Keratinocyte (primary cell): ENCODE results near the gene ARMC5. TPM values are rescaled to one million over a fixed set of nuclear protein-coding genes. Genes with fewer than 3 reads are reported as not detected.

Experiments
- DNase-seq: peaks from one replicate; pipeline ENCODE4 v3.0.0-alpha.2; 2011; ENCODE audit warnings: low read depth, missing footprints, low spot score
- FAIRE-seq: peaks from 2 replicates; lab custom pipeline; 2011; peaks lifted over from hg19 to GRCh38; lab: Jason Lieb, UNC
- H2AFZ ChIP-seq: 2 replicates; pipeline ENCODE4 v1.6.0; 2012; ENCODE audit warnings: low read length, control low read depth, inconsistent platforms; ENCODE audit not compliant: control insufficient read depth
- H3K27ac ChIP-seq: 2 replicates; pipeline ENCODE4 v1.5.1; 2011; ENCODE audit warnings: low read length; ENCODE audit not compliant: control insufficient read depth, insufficient read depth
- H3K27me3 ChIP-seq: 3 replicates; pipeline ENCODE4 v1.6.0; 2011; ENCODE audit warnings: low read length; ENCODE audit not compliant: control insufficient read depth, insufficient read depth; ENCODE audit errors: extremely low read depth
- H3K36me3 ChIP-seq, 2 experiments: 2 replicates in 1 of 2; 3 replicates in 1 of 2; pipeline ENCODE4 v1.5.1; 2011; ENCODE audit warnings: low read length in 2 of 2, mild to moderate bottlenecking in 1 of 2; ENCODE audit not compliant: control insufficient read depth in 2 of 2, insufficient read depth in 2 of 2; ENCODE audit errors: extremely low read depth in 1 of 2
- H3K4me1 ChIP-seq: 3 replicates; pipeline ENCODE4 v1.5.1; 2011; ENCODE audit warnings: low read length; ENCODE audit not compliant: control insufficient read depth, insufficient read depth; ENCODE audit errors: extremely low read depth
- H3K4me2 ChIP-seq: 3 replicates; pipeline ENCODE4 v1.6.0; 2011; ENCODE audit warnings: low read depth, low read length; ENCODE audit not compliant: control insufficient read depth, insufficient read depth; ENCODE audit errors: extremely low read depth
- H3K4me3 ChIP-seq, 3 experiments: fragments of 200-600 bp in 1 of 3; sonication (generic) in 1 of 3; 2 replicates in 2 of 3; 3 replicates in 1 of 3; pipeline ENCODE4 v1.5.1; 2011 to 2016; ENCODE audit warnings: low read length in 3 of 3, mild to moderate bottlenecking in 3 of 3, control low read depth in 2 of 3, inconsistent platforms in 1 of 3, low read depth in 1 of 3, mixed read lengths in 1 of 3, mixed run types in 1 of 3, moderate library complexity in 1 of 3; ENCODE audit not compliant: control insufficient read depth in 2 of 3, insufficient read depth in 2 of 3; ENCODE audit errors: extremely low read depth in 1 of 3
- H3K79me2 ChIP-seq: 2 replicates; pipeline ENCODE4 v1.6.0; 2012; ENCODE audit warnings: low read length; ENCODE audit not compliant: control insufficient read depth, insufficient read depth
- H3K9ac ChIP-seq: 3 replicates; pipeline ENCODE4 v1.6.0; 2011; ENCODE audit warnings: low read length; ENCODE audit not compliant: control insufficient read depth, insufficient read depth; ENCODE audit errors: extremely low read depth
- H3K9me1 ChIP-seq: 3 replicates; pipeline ENCODE4 v1.6.0; 2011; ENCODE audit warnings: low read length; ENCODE audit not compliant: control insufficient read depth, insufficient read depth; ENCODE audit errors: extremely low read depth
- H3K9me3 ChIP-seq: 2 replicates; pipeline ENCODE4 v1.5.1; 2012; ENCODE audit warnings: low read depth, low read length; ENCODE audit not compliant: control insufficient read depth
- H4K20me1 ChIP-seq: 3 replicates; pipeline ENCODE4 v1.6.0; 2011; ENCODE audit warnings: low read length; ENCODE audit not compliant: control insufficient read depth, insufficient read depth; ENCODE audit errors: extremely low read depth
- CTCF ChIP-seq, 3 experiments: IDR thresholded peaks in 1 of 3; conservative IDR thresholded peaks in 1 of 3; optimal IDR thresholded peaks in 1 of 3; 2 replicates in 2 of 3; 3 replicates in 1 of 3; pipeline versions ENCODE3 to v1.5.1; 2011; ENCODE audit warnings: low read length in 3 of 3, mild to moderate bottlenecking in 3 of 3, moderate library complexity in 2 of 3, control low read depth in 1 of 3, inconsistent platforms in 1 of 3; ENCODE audit not compliant: insufficient read depth in 2 of 3; ENCODE audit errors: extremely low read depth in 1 of 3
- EZH2 ChIP-seq: IDR thresholded peaks from one replicate; pipeline ENCODE4 v1.6.1; 2012; ENCODE audit warnings: inconsistent platforms, mild to moderate bottlenecking, low read length, moderate library complexity
- dilution Hi-C: fragments of 300-500 bp; cut with MboI; formaldehyde crosslinking; loops from one replicate; pipeline ENCODE4 v1.7.0; 2020; ENCODE audit warnings: low sequenced_read_pairs; ENCODE audit not compliant: extremely low pct_ligation_motif_present
- polyA plus RNA-seq, 5 experiments: library from polyadenylated mRNA; depleted of rRNA in 3 of 5; stranded (reverse) in 3 of 5; stranded (forward) in 1 of 5; unstranded in 1 of 5; fragments of >200 nt; gene quantifications; 1 replicate in 1 of 5; 2 replicates in 3 of 5; 3 replicates in 1 of 5; pipeline versions ENCODE4 v1.2.1 to v1.2.3, GENCODE V29; 2011 to 2012; ENCODE audit warnings: missing spikeins in 2 of 5, low read depth in 1 of 5, low replicate concordance in 1 of 5

Gene ARMC5
- polyA plus RNA-seq, 1 donor (not counting 4 experiments of a cell fraction or from before 2014, with no cell fraction given) = 3.0 TPM

- Histone ChIP-seq H3K27me3 (no peaks in the 10 kb centered on the region), H3K79me2 (no peaks in the 10 kb centered on the region), H3K9me1 (no peaks in the 10 kb centered on the region), H3K27ac (no peak overlapping the region), H3K9ac (no peak overlapping the region), H4K20me1 (no peaks in the 10 kb centered on the region), H3K36me3 (peaks cover 0 to 3% of the 10 kb centered on the region in 2 experiments), H3K4me3 (no peak overlapping the region), H2AFZ (no peak overlapping the region), H3K4me1 (peaks cover 2% of the 10 kb centered on the region), H3K9me3 (no peaks in the 10 kb centered on the region), H3K4me2 (no peak overlapping the region)
- DNase-seq (no peak), FAIRE-seq (no peak)
- no peak for TF ChIP-seq EZH2
- no peak for TF ChIP-seq CTCF (optimal IDR thresholded peaks at IDR 0.05 in 1 of 3, IDR thresholded peaks at IDR 0.05 in 1 of 3, conservative IDR thresholded peaks at IDR 0.05 in 1 of 3; ENCODE audit: extremely low read depth in 1 of 3, insufficient read depth in 2 of 3, low read length in 3 of 3)
- dilution Hi-C loops = no loop called here
Measured at GRCh38 chr16:31478956-31479355, 19.7 kb downstream of the ARMC5 start.

- Histone ChIP-seq H3K4me3 (no peak overlapping the region), H4K20me1 (no peaks in the 10 kb centered on the region), H3K9ac (no peak overlapping the region), H2AFZ (no peak overlapping the region), H3K27me3 (no peaks in the 10 kb centered on the region), H3K4me1 (peaks cover 2% of the 10 kb centered on the region), H3K27ac (no peak overlapping the region), H3K36me3 (peaks cover 0 to 3% of the 10 kb centered on the region in 2 experiments), H3K9me3 (no peaks in the 10 kb centered on the region), H3K9me1 (no peaks in the 10 kb centered on the region), H3K79me2 (no peaks in the 10 kb centered on the region), H3K4me2 (no peak overlapping the region)
- TF ChIP-seq EZH2 (no peak), CTCF (optimal IDR thresholded peaks at IDR 0.05 in 1 of 3, IDR thresholded peaks at IDR 0.05 in 1 of 3, conservative IDR thresholded peaks at IDR 0.05 in 1 of 3; ENCODE audit: extremely low read depth in 1 of 3, insufficient read depth in 2 of 3, low read length in 3 of 3) (no peak)
- DNase-seq (no peak), FAIRE-seq (no peak)
- dilution Hi-C loops = no loop called here
Measured at GRCh38 chr16:31479751-31480150, 20.4 kb downstream of the ARMC5 start.
